Peyer's patch (tissue), 4 donors: ENCODE results near the gene TADA2B.

Experiments used
- CTCF ChIP-seq, 6 experiments: fragments of 450-650 bp in 4 of 6; fragments of 200-600 bp in 2 of 6; sonication (generic) in 1 of 6; IDR thresholded peaks; one replicate each; pipeline ENCODE4 v1.5.1; 2017 to 2019; ENCODE audit warnings: antibody characterized with exemption in 6 of 6, mild to moderate bottlenecking in 3 of 6, moderate library complexity in 1 of 6
- POLR2A ChIP-seq, 2 donors: fragments of 450-650 bp; IDR thresholded peaks; one replicate each; pipeline ENCODE4 v1.5.1; 2017; ENCODE audit warnings: antibody characterized with exemption in 2 of 2, mild to moderate bottlenecking in 2 of 2, moderate library complexity in 2 of 2

DNA sequence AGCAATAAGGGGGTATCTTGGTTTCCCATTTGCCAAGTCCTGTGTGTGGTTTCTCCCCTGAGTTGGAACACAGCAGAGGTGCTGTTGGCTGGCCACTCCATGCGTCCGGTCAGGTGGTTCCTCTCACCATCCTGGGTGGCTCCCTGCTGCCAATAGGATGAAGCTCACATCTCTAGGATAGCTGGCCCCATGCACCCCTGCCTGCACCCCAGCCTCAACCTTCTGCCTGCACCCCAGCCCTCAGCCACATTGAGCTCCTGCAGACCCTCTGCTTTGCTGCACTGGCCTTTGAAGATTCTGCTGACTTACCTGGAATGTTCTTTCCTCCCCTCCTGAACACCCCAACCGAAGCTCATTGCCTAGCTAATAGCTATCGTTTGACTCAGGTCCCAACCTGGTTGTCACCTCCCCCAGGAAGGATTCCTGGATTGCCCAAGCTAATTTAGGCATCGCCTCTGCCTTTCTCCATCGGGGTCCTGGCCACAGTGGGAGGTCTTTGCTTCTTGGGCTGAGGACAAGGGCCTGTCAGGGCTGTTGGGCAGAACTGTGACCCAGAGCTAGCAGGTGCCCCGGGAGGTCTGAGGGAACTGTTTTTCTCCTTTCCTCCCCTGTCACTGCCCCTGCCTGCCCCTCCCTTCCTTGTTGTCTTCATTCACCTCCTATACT is 61.3 kb downstream of the TADA2B start:
- TF ChIP-seq CTCF (IDR thresholded peaks at IDR 0.05) (no peak), POLR2A (IDR thresholded peaks at IDR 0.05) (no peak)
